ENCODE data around the gene SIN3A.
"Not testable (repeated sequence)": the region's sequence is repeated elsewhere in the genome, so short reads cannot be mapped to it uniquely, and the experiment has no call there.

The SIN3A gene

GRCh38 chr15:75338661-75339240, 112.7 kb downstream of the SIN3A start:
- in situ Hi-C loops (cut with HindIII; ENCODE audit: low sequenced_read_pairs): no loop called here

GRCh38 chr15:75335705-75336355, 115.7 kb downstream of the SIN3A start, which contains the start of gene COMMD4:
Gene COMMD4, plus strand, starts transcription at chr15:75336063. Its CDS starts 27 bp downstream, at chr15:75336090.
- in situ Hi-C loops (cut with HindIII; ENCODE audit: low sequenced_read_pairs): no loop called here

- in situ Hi-C loops (cut with HindIII; ENCODE audit: low sequenced_read_pairs): no loop called here
These were observed 116.2 kb downstream of the SIN3A start for GRCh38 chr15:75335313-75335704.

GRCh38 chr15:75333654-75334419, 117.7 kb downstream of the SIN3A start:
- in situ Hi-C loops (cut with HindIII; ENCODE audit: low sequenced_read_pairs): not testable (repeated sequence)

GRCh38 chr15:75332093-75332492, 119.4 kb downstream of the SIN3A start:
- in situ Hi-C loops (cut with HindIII; ENCODE audit: low sequenced_read_pairs): not testable (repeated sequence)

GRCh38 chr15:75329571-75329970, 121.9 kb downstream of the SIN3A start:
- in situ Hi-C loops (cut with HindIII; ENCODE audit: low sequenced_read_pairs): no loop called here

GRCh38 chr15:75328493-75329314, 122.8 kb downstream of the SIN3A start:
- in situ Hi-C loops (cut with HindIII; ENCODE audit: low sequenced_read_pairs): no loop called here

GRCh38 chr15:75327491-75327890, 124.0 kb downstream of the SIN3A start:
- in situ Hi-C loops (cut with HindIII; ENCODE audit: low sequenced_read_pairs): no loop called here

GRCh38 chr15:75327005-75327404, 124.5 kb downstream of the SIN3A start:
- in situ Hi-C loops (cut with HindIII; ENCODE audit: low sequenced_read_pairs): no loop called here

GRCh38 chr15:75325922-75326321, 125.6 kb downstream of the SIN3A start:
- in situ Hi-C loops (cut with HindIII; ENCODE audit: low sequenced_read_pairs): no loop called here

- in situ Hi-C loops (cut with HindIII; ENCODE audit: low sequenced_read_pairs): no loop called here
These were observed 129.8 kb downstream of the SIN3A start for GRCh38 chr15:75321711-75322110.
